SK-MEL-5 (cell line): ENCODE data around the gene ZNF682. TPM values are rescaled to one million over a fixed set of nuclear protein-coding genes. Genes with fewer than 3 reads are reported as not detected.
"Not testable (repeated sequence)": the region's sequence is repeated elsewhere in the genome, so short reads cannot be mapped to it uniquely, and the experiment has no call there.

Experiments used
- DNase-seq: peaks from one replicate; pipeline ENCODE4 v3.0.0-alpha.2; 2016; ENCODE audit warnings: low read depth, low spot score
- in situ Hi-C: cut with HindIII; loops from 2 replicates; pipeline ENCODE4 v1.10.0; 2016; ENCODE audit warnings: low sequenced_read_pairs, high pct_unique_total_duplicates, low pct_unique_long_range_greater_than_20kb
- polyA plus RNA-seq, 2 experiments: library from polyadenylated mRNA; depleted of rRNA; stranded (reverse); fragments of >200 nt; gene quantifications; 2 replicates each; pipeline ENCODE4 v1.2.3, GENCODE V29; 2015
- total RNA-seq: library from RNA; depleted of rRNA; stranded (reverse); fragments of >200 nt; shearing (Covaris generic); gene quantifications from 2 replicates; pipeline ENCODE4 v1.2.3, GENCODE V29; 2014; rRNA removed

ZNF682 gene
- total RNA-seq: not detected in 2 replicates
- polyA plus RNA-seq (2015; cell fraction: cytosol; rRNA removed): 0.38 TPM in 1 of 2 replicates, not detected in the other
- polyA plus RNA-seq (2015; cell fraction: nucleus; rRNA removed): 0.69 TPM in 1 of 2 replicates, not detected in the other

GRCh38 chr19:20039203-20039723 is at the start of gene ZNF682:
Gene ZNF682 (minus strand): TSS chr19:20039505. CDS start chr19:20039345, 160 bp downstream.
- in situ Hi-C loops: no loop called here
- DNase-seq: peak; percentile 39

GRCh38 chr19:20082876-20083275 is 43.6 kb upstream of the ZNF682 start:
- DNase-seq, in situ Hi-C loops: not testable (repeated sequence)

GRCh38 chr19:20082232-20082833 is 43.0 kb upstream of the ZNF682 start:
- in situ Hi-C loops, DNase-seq: not testable (repeated sequence)

GRCh38 chr19:20080656-20081055 is 41.4 kb upstream of the ZNF682 start:
- in situ Hi-C loops: no loop called here
- no peak for DNase-seq

- DNase-seq: no peak
- in situ Hi-C loops: no loop called here
These were observed 40.2 kb upstream of the ZNF682 start for GRCh38 chr19:20079476-20079875.

- in situ Hi-C loops: no loop called here
- DNase-seq: no peak
These were observed 39.3 kb upstream of the ZNF682 start for GRCh38 chr19:20078581-20079031.

GRCh38 chr19:20077791-20078463 is 38.6 kb upstream of the ZNF682 start, which contains the start of gene ZNF90:
Gene ZNF90 (plus strand): TSS chr19:20078000. CDS start chr19:20078133, 133 bp downstream.
- DNase-seq: peak; percentile 28
- in situ Hi-C loops: no loop called here

- DNase-seq: no peak
- in situ Hi-C loops: no loop called here
These were observed 33.6 kb upstream of the ZNF682 start for GRCh38 chr19:20072936-20073335.

- DNase-seq: no peak
These were observed 31.4 kb upstream of the ZNF682 start for GRCh38 chr19:20070691-20071090.

GRCh38 chr19:20068559-20068958 is 29.3 kb upstream of the ZNF682 start:
- DNase-seq, in situ Hi-C loops: not testable (repeated sequence)

More at GRCh38 chr19:20070691-20071090, 31.4 kb upstream of the ZNF682 start:
- in situ Hi-C loops: no loop called here

GRCh38 chr19:20067943-20068342 is 28.6 kb upstream of the ZNF682 start:
- in situ Hi-C loops: no loop called here
- no peak for DNase-seq

GRCh38 chr19:20066861-20067260 is 27.6 kb upstream of the ZNF682 start:
- in situ Hi-C loops: no loop called here
- DNase-seq: no peak

- in situ Hi-C loops: no loop called here
- no peak for DNase-seq
These were observed 21.0 kb upstream of the ZNF682 start for GRCh38 chr19:20060282-20060681.

GRCh38 chr19:20058738-20059137 is 19.4 kb upstream of the ZNF682 start:
- in situ Hi-C loops, DNase-seq: not testable (repeated sequence)

GRCh38 chr19:20051841-20052768 is 12.8 kb upstream of the ZNF682 start:
- in situ Hi-C loops: no loop called here
- peak; percentile 7 for DNase-seq

GRCh38 chr19:20045742-20046141 is 6.4 kb upstream of the ZNF682 start:
- in situ Hi-C loops, DNase-seq: not testable (repeated sequence)

GRCh38 chr19:20044663-20045062 is 5.4 kb upstream of the ZNF682 start:
- DNase-seq: no peak
- in situ Hi-C loops: no loop called here
